ENCODE data around the gene MET. TPM values are rescaled to one million over a fixed set of nuclear protein-coding genes. Genes with fewer than 3 reads are reported as not detected.

Gene MET
- total RNA-seq, 1 experiment from 2014 or later = 5.0 TPM

DNA sequence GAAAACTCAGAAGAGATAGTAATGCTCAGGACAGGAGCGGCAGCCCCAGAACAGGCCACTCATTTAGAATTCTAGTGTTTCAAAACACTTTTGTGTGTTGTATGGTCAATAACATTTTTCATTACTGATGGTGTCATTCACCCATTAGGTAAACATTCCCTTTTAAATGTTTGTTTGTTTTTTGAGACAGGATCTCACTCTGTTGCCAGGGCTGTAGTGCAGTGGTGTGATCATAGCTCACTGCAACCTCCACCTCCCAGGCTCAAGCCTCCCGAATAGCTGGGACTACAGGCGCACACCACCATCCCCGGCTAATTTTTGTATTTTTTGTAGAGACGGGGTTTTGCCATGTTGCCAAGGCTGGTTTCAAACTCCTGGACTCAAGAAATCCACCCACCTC lies 124.5 kb downstream of the MET start:
- Histone ChIP-seq H4K5ac (ENCODE audit: insufficient read length, low read depth, low read length) (no peak overlapping the region), H2BK12ac (ENCODE audit: insufficient read length, low read depth, low read length) (no peak overlapping the region), H2BK120ac (ENCODE audit: low read depth, low read length, poor library complexity, severe bottlenecking) (no peak overlapping the region), H3K27ac (ENCODE audit: insufficient read length, low read depth, low read length) (no peak overlapping the region), H3K9ac (ENCODE audit: extremely low read depth, insufficient read length, low read length) (no peak overlapping the region), H3K79me1 (ENCODE audit: insufficient read depth, low read depth, low read length, poor library complexity, severe bottlenecking) (no peaks in the 10 kb centered on the region), H3K9me3 (ENCODE audit: control insufficient read depth, low read depth, low read length) (no peaks in the 10 kb centered on the region), H3T11ph (ENCODE audit: low read length) (no peak overlapping the region), H2BK15ac (ENCODE audit: low read depth, low read length) (no peak overlapping the region), H3K18ac (ENCODE audit: insufficient read length, low read depth, low read length) (no peak overlapping the region), H3K27me3 (ENCODE audit: insufficient read depth, low read length) (no peaks in the 10 kb centered on the region), H4K91ac (ENCODE audit: insufficient read length, low read depth, low read length) (no peak overlapping the region), H3K56ac (ENCODE audit: insufficient read length, low read depth, low read length) (no peak overlapping the region), H4K8ac (replicated peaks; ENCODE audit: insufficient read length, low read depth, low read length) (no peak overlapping the region), H3K14ac (ENCODE audit: insufficient read depth, low read length) (no peak overlapping the region), H2AFZ (ENCODE audit: low read length) (no peak overlapping the region), H3K4me2 (ENCODE audit: insufficient read depth, insufficient read length, low read length) (no peak overlapping the region), H2BK20ac (ENCODE audit: low read depth, low read length, poor library complexity, severe bottlenecking) (no peak overlapping the region), H3K4me1 (ENCODE audit: insufficient read depth, low read length) (no peaks in the 10 kb centered on the region; the same call in 1 of the 2 replicates), H2BK5ac (ENCODE audit: insufficient read length, low read length) (no peak overlapping the region), H2AK5ac (ENCODE audit: insufficient read length, low read length) (no peak overlapping the region), H4K20me1 (ENCODE audit: control insufficient read depth, insufficient read depth, insufficient read length) (no peaks in the 10 kb centered on the region), H3K23ac (ENCODE audit: insufficient read length, low read depth, low read length) (no peak overlapping the region), H3K79me2 (ENCODE audit: insufficient read depth, low read length) (no peaks in the 10 kb centered on the region), H3K23me2 (ENCODE audit: insufficient read length, low read depth, low read length, poor library complexity, severe bottlenecking) (no peaks in the 10 kb centered on the region), H3K4ac (ENCODE audit: low read depth, low read length) (no peak overlapping the region)
- DNase-seq = no peak
- peaks cover 7 to 13% of the 10 kb centered on the region in 2 experiments for H3K4me1 Mint-ChIP-seq
- H3K36me3 Mint-ChIP-seq (ENCODE audit: insufficient read depth in 1 of 3, low read depth in 3 of 3) = no peaks in the 10 kb centered on the region; a peak in 1 of 7 replicates
- H3K4me3 Mint-ChIP-seq = no peak overlapping the region
- WGBS (ENCODE audit: extremely low coverage, insufficient read length, low lambda C conversion rate) = no CpG with 5 or more reads among the region's 5 CpGs
- no peaks in the 10 kb centered on the region for H3K9me3 Mint-ChIP-seq
- no peak overlapping the region for H3K27ac Mint-ChIP-seq
- no peaks in the 10 kb centered on the region for H3K27me3 Mint-ChIP-seq (ENCODE audit: low read depth)
- TF ChIP-seq, protein P1, sequence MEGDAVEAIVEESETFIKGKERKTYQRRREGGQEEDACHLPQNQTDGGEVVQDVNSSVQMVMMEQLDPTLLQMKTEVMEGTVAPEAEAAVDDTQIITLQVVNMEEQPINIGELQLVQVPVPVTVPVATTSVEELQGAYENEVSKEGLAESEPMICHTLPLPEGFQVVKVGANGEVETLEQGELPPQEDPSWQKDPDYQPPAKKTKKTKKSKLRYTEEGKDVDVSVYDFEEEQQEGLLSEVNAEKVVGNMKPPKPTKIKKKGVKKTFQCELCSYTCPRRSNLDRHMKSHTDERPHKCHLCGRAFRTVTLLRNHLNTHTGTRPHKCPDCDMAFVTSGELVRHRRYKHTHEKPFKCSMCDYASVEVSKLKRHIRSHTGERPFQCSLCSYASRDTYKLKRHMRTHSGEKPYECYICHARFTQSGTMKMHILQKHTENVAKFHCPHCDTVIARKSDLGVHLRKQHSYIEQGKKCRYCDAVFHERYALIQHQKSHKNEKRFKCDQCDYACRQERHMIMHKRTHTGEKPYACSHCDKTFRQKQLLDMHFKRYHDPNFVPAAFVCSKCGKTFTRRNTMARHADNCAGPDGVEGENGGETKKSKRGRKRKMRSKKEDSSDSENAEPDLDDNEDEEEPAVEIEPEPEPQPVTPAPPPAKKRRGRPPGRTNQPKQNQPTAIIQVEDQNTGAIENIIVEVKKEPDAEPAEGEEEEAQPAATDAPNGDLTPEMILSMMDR (conservative IDR thresholded peaks at IDR 0.05) = no peak

Data from H9 (cell line).